Sigmoid colon (tissue), 4 donors: Measurements from ENCODE around the gene ADAMTSL1.

Source experiments
- CTCF ChIP-seq, 4 experiments: fragments of 450-650 bp in 3 of 4; fragments of 200-600 bp in 1 of 4; IDR thresholded peaks; one replicate each; pipeline ENCODE4 v1.5.1; 2016 to 2019; ENCODE audit warnings: antibody characterized with exemption in 4 of 4, mild to moderate bottlenecking in 3 of 4, moderate library complexity in 2 of 4
- EP300 ChIP-seq, 4 donors: sonication (generic); formaldehyde crosslinking; IDR thresholded peaks; one replicate each; pipeline ENCODE4 v1.6.1; 2017; ENCODE audit warnings: antibody characterized with exemption in 4 of 4
- POLR2A ChIP-seq, 2 donors: fragments of 450-650 bp; IDR thresholded peaks; one replicate each; pipeline ENCODE4 v1.6.1; 2016; ENCODE audit warnings: antibody characterized with exemption in 2 of 2, mild to moderate bottlenecking in 2 of 2, moderate library complexity in 2 of 2
- POLR2AphosphoS5 ChIP-seq, 4 donors: sonication (generic); formaldehyde crosslinking; IDR thresholded peaks; one replicate each; pipeline ENCODE4 v1.6.1; 2017; ENCODE audit warnings: antibody characterized with exemption in 4 of 4

- TF ChIP-seq CTCF (IDR thresholded peaks at IDR 0.05) (no peak), POLR2A (IDR thresholded peaks at IDR 0.05) (no peak), POLR2AphosphoS5 (IDR thresholded peaks at IDR 0.05) (no peak), EP300 (IDR thresholded peaks at IDR 0.05) (no peak)
Measured at GRCh38 chr9:18778147-18778546, 304.2 kb downstream of the ADAMTSL1 start.
